Fibroblast of skin of left quadriceps (primary cell): ENCODE measurements around the gene CCDC192.

ENCODE experiments used
- DNase-seq, 2 experiments: peaks; one replicate each; pipeline ENCODE4 v3.0.0-alpha.2; 2013; ENCODE audit warnings: low read depth in 2 of 2

Gene CCDC192

DNA sequence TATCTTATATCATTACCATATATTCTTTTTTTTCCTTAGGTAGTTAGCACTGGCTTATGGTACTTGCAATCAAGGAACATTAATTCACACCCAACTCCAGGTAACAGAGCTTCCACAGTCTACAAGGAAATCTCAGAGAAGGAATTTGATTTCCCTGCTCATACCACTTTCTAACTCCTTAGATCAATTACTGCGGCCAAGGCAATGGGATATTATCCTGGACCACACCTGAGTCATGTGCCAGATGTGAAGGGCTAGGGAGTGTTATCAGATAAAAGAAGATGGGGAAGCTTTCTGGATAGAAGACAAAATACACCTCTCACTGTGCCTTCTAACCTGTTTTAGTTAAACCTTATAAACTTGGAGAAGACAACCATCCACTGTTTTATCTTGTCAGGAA lies 181.2 kb downstream of the CCDC192 start:
- no peak for DNase-seq

DNA sequence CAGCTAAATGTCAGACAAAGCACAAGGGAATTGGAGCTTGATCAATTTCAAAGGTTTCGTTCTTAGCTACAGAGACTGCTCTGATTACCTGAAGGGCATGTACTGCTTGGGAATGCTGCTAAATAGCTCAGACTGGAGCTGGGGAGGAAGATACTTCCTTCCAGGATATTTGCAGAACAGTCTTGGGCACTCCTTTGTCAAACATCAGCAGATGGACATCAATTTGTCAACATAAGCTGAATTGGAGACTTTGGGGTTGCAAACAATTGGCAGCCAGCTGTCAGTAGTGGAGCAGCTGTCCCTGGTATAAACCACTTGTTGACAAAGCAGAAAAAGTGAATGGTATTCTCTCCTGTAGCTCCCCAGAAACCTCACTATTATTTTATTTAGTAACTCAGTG lies 182.0 kb downstream of the CCDC192 start:
- DNase-seq, result no peak

DNA sequence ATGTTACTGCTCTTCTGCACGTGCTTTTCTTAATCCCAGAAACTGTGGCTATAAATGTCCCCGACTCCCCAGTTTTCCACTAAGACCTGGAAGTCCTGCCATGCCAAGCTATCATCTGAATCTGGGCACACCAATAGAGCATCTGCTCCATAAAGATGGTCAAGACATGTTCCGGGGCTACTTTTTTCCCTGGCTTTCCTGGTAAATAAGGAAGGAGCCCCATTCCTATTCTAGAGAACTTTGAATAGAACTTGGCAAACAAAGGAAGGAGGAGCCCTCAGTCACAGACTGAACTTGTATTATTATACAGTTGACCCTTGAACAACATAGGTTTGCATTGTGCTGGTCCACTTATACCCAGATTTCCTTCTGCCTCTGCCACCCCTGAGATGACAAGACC lies 182.9 kb downstream of the CCDC192 start:
- no peak for DNase-seq

DNA sequence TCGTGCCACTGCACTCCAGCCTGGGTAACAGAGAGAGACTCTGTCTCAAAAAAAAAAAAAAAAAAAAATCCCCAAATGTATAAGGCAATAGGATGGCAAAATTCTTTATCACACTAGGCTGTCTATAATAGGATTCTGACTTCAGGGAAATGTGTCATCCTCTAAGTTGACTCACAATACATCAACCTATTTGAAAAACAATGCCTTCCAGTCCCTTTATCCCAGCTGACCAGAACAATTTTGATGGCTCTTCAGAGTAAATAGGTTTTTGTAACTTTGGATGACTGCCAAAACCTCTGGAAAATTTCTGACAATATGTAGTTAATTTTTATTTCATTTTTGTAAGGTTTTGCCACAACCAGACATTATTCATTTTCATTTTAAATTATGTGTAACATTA lies 184.1 kb downstream of the CCDC192 start:
- DNase-seq, result no peak

DNA sequence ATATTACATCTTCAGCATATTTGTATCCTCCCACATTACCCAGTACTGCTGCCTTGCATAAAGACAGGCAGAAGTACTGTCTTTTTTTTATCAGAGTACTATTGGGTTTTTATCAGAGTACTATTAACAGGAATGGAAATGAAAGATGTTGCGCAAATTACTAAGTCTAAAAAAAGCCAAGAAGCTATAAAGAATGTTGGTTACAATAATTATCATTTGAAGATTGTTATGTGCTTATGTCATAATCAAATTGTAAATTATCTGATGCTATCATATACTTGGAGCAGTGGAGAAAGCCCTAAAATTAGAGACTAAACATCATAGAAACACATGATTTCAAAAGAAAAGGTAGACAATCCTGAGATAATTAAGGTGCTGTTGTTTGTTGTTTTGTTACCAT lies 188.8 kb downstream of the CCDC192 start:
- DNase-seq, result no peak

DNA sequence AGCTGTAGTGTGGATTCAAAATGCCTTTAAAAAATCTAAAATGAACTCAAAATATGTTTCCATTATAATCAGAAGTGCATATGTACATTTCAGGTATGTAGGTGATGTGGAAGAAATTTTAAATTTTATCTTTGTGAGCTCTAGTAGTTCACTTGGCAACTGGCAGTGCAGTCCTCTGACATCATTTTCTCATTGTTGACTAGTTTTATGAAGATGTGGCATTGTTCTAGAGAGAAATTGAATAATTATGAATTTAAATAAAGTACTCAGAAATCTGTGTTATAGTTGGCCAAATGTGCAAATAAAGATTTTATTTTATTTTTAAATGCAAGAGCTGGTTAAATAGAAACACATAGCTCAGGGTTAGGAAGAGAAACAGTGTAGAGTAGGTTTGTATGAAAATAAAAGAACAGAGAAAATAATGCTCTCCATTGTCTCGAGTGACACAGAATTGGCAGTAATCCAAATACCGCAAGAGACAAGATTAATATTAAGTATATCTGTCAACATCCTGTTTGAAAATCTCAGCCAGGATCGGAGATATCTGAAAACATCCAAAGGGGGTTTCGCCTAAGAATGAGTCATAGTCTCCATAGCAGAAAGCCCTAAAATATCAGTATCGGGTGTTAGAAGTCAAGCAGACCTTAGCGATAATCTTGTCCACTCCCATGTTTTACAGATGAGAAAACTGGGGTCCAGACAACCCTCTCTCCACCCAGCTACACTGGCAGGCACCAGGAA lies 189.4 kb downstream of the CCDC192 start:
- peak; percentile 68 for DNase-seq

DNA sequence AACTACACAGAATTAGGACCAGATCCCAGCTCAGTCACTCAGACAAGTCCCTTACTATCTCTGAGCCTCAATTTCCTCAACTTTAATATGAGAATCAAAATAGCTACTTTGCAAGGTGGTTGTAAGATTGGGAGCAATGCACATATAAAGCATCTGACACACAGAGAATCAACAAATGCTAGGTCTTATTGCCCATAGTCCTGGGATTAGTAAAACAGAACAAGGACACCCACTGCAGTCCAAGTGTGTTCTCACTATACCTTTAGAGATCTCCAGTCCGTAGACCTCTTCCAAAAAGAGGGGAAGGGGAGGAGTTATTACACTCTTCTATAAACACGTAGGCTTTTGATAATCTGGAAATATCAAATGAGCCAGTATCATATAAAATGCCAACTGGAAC lies 190.0 kb downstream of the CCDC192 start:
- no peak for DNase-seq

DNA sequence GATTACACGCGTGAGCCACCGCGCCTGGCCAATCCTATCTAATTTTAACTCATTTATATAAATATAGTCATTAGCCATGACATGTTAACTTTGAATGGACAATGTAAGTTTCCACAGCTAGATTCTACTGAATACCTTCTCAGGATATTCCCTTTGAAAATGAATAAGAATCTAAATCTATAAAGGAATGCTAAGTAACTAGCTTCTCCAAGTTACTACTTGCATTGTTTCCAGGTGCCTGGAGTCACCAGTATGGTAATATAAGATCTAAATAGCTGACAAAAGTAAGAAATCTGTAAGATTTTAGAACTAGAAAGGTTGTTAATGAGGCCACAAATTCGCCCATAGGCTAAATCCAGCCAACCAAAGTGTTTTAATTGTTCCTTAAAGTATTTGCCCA lies 191.3 kb downstream of the CCDC192 start:
- no peak for DNase-seq

DNA sequence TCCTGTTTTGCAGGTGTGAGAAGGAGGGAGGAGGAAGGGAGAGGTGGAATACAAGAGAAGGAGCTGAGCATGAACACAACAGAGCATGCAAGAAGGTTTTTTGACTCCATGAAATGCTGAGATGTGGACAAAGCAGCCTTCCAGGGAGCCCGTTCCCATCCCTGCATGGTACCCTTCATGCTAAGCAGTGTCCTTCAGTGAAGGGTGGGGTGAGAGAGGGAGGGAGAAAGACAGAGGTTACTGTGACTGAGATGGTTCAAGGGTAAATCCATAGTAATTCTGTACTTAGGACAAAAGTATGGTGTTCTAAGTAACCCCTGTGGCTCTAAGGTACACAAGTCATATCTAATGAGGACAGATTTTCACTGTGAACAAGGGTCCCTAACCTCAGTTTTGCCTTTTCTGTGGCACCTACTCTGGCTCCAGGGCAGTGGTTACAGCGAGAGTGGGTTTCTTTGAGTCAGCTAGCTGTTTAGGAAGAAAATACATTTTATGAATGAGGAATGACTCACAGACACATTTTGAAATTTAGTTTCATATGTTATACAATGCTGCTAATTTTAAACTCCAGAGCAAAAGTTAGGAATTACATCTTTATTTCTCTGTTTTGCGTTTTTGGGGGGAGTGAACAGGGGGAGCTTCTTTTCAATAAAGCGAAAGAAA lies 195.5 kb downstream of the CCDC192 start:
- DNase-seq, result no peak

DNA sequence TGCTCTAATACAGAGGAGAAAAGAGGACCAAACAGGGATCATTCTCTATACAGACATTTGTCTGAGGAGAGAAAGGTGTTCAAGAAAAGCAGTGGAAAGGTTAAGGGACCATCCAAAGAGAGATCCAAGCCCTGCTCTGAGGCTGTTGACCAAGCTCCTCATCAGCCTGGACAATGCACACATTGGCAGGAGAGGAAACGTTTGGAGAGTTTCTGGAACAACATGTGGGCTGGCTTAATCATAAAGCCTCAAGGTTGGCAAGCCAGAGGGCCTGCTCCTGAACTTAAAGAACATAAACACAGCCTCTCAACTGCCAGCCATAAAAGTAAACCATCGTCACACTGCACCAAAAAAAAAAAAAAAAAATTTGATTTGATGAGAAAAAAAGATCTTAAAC lies 196.0 kb downstream of the CCDC192 start:
- DNase-seq, result no peak

DNA sequence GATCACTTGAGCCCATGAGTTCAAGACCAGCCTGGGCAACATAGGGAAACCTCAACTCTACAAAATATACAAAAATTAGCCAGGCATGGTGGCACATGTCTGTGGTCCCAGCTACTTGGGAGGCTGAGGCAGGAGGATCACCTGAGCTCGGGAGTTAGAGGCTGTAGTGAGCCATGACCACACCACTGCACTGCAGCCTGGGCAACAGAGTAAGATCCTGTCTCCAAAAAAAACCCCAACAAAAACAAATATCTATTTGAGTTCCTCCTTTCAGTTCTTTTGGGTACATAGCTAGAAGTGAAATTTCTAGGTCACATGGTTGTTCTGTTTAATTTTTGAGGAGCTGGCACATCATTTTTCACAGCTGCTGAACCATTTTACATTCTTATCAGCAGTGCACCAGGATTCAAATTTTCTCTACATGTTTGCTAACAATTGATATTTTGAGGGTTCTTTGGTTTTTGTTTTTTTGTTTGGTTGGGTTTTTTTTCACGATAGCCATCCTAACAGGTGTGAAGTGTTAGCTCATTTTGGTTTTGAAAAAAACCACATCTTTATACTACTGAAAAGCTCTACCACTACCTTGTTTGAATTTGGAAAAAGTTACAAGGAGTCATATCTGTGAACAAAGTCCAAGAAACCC lies 203.5 kb downstream of the CCDC192 start:
- no peak for DNase-seq

DNA sequence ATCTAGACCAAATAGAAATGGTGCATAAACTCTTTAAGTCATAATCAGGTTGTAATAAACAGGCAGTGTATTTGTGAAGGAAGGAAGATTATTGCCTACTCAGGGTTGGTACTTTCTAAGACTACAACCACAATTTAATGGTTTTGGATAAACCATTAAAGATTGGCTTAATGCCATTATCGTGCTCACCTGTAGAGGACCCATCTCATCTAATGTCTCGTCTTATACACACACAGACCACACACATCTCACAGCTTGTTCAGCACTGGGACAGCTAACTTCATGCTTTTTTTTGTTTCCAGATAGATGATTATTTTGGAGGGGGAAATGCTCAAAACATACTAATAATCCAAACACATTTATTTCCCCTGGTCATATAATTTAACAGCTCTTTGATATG lies 204.7 kb downstream of the CCDC192 start:
- DNase-seq, result no peak

DNA sequence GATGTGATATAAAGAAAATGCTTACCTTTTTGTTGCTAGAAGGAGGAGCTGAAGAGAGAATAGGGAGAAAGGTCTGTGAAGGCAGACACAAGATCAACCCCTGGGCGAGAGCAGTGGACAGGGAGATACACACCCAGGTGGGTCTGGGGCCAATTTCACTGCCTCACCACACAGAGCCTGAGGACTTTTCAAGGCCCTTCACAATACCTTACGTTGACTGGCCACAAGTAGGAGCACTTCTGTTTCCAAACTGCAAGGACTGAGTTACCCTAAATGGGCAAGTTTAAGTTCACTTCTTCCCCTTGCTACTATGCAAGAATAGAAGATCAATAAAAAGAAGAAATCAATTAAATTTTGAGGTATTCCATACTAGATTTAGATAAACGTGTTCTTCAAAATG lies 205.9 kb downstream of the CCDC192 start:
- peak in 1 of 2 experiments; percentile 10 for DNase-seq

DNA sequence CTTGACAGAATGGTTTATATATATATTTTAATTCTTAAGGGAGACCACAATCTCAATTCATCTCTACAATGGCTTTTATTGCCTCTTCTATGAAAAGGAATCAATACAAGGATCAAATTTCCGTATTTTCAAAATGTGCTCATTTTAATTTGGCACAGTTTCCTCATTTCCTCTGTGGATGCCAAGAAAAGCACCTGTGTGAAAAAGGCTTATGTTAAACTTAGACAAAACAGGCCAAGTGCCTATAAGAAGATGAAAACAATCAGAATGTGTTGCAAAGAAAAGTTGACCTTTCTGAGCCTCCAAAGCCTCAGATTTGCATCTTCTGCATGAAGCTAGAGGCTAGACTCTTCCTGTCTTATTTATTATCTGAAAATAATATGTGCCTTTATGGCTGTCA lies 206.6 kb downstream of the CCDC192 start:
- no peak for DNase-seq

DNA sequence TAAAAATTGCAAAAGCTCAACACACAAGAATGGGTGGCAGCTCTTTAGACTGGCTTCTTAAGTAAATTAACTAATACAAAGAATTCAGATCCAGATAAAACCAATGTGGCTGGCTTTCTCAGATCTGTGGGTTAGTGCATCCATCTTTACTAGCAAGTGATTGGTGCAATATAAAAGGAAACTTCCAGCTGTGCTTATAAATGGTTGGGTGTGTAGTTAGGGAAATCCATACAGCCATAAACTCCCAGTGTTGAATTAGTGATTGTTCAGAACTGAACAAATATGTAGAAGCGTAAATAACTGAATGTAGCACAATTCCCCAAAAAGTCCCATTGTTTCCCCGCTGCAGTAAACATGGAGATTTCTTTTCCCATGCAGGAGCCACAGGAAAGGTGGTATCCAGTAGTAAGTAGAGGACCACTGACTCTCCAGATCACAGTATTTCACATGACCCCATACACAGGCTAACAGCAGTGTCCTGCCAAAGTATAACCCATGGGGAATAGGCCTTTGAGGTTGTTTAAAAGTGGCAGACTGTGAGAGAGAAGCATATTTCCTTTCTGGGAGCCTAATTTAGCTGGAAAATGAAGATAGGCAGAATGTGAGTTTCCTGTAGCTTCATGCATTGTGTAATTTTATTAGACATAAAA lies 207.2 kb downstream of the CCDC192 start:
- DNase-seq, result no peak

DNA sequence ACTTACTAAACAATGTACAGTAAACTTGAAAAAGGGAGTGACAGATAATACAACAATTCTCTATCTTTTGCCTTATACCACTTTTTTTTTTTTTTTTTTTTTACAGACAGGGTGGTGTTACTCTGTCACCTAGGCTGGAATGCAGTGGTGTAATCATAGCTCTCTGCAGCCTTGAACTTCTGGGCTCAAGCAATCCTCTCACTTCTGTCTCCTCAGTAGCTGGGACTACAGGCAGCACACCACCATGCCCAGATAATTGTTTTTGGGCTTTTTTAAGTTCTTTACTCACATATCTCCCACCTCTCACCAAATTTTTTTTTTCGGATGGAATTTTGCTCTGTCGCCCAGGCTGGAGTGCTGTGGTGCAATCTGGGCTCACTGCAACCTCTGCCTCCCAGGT lies 208.4 kb downstream of the CCDC192 start:
- DNase-seq, result no peak

DNA sequence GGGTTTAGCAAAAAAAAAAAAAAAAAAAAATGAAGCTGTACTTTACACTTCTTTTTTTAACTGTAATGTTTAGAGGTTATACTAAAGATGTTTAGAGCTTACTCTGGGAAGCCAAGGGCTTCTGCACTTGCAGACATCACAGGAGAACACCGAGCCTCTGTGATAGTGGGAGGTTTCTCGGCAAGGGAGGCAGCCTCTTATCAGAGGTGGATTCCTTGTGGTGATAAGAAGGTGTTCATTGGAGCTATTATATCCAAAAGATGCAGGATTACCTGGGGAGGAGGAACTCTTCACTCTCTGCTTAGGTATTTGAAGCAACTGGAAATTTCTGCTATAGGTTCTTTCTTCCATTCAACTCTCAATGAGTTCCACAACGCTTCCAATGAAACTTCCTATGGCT lies 209.2 kb downstream of the CCDC192 start:
- no peak for DNase-seq

DNA sequence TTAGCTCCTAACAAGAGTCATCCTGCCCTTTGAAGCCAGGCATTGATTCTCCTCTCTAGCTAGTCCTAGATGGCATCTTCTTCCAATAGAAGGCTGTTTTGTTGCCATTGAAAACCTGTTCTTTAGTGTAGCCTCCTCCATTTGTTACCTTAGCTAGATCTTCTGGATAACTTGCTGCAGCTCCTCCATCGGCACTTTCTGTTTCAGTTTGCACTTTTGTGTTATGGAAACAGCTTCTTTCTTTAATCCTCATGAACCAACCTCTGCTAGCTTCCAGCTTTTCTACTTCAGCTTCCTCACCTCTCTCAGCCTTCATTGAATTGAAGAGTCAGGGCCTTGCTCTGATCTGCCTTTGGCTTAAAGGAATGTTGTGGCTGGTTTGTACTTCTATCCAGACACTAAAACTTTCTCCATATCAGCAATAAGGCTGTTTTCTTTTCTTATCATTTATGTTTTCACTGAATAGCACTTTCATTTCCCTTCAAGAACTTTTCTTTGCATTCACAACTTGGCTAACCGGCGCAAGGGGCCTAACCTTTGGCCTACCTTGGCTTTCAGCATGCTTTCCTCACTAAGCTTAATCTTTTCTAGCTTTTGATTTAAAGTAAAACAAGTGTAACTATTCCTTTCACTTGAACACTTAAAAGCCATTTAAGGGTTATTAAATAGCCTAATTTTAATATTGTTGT lies 213.8 kb downstream of the CCDC192 start:
- DNase-seq, result no peak

DNA sequence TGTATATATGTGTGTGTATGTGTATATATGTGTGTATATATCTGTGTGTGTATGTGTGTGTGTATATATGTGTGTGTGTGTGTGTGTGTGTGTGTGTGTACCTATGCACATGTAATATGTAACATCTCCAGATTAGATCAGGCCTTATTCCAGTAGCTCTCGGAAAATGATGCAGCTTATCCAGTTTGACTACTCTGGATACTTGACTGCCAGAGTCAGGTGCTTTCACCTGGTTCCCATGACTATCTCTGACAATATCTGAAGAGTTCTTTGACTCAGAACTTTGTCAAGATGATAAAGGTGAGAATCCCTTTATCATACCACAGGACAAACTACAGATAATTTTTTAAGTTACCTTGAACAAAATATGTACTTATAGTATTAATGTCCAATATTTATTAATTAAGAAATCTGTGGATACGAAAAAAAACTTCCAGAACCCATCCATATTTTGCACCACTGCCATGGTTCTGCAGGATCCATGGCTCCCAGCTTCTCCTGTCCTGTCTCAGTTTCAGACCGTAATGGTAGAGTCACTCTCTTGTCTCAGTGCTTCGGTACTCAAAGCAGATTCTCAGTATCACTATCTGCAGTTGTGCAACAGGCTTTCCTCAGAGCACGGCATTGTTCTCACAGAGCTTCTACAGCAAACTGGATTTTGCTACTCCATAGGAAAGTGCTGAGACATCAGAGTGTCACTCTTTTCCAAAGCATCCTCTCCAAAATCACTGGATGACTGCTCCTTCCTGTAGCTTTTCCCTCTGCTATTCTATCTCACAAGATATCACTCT lies 216.0 kb downstream of the CCDC192 start:
- no peak for DNase-seq

DNA sequence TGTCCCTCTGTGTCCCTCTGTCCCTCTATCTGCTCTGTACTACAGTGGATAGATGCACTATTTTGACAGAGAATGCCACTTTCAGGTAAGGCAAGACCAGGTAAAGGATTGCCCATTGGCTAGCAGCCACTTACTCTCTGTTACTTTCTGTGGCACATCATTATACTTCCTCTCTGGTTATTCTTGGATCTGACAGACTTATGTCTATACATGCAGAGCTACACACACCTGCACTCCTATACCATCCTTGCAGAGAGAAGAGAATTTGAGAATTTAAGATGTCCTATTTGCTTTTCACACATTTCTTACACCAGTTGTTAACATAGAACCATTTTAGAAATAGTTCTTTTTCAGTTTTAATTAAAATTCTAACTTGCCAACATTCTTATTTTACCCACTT lies 216.6 kb downstream of the CCDC192 start:
- no peak for DNase-seq

DNA sequence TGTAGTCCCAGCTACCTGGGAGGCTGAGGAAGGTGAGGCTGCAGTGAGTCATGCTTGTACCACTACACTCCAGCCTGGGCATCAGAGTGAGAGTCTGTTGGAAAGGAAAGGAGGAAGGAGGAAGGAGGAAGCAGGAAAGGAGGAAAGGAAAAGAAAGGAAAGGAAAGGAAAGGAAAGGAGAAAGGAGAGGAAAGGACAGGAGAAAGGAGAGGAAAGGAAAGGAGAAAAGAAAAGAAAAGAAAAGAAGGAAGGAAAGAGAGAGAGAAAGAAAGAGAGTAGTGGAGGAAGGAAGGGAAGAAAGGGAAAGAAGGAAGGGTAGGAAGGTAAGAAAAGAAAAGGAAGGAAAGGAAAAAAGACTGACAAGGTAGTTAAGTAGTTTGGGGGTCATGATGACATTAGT lies 217.7 kb downstream of the CCDC192 start:
- DNase-seq, result no peak
